NK-92 (cell line): Measurements from ENCODE around the gene NASP.

Source experiments
- DNase-seq: peaks from one replicate; lab custom pipeline; 2025; ENCODE audit not compliant: unreplicated experiment; lab: John Stamatoyannopoulos, UW

Gene NASP

GRCh38 chr1:45583666-45584350 is at the start of gene NASP:
NASP (plus strand) TSS chr1:45584041; CDS start chr1:45584147, 106 bp downstream.
- peak; percentile 60 for DNase-seq

- no peak for DNase-seq
Observed at GRCh38 chr1:45535988-45536766, 47.7 kb upstream of the NASP start.

- DNase-seq: no peak
Observed at GRCh38 chr1:45536886-45537285, 47.0 kb upstream of the NASP start.

GRCh38 chr1:45541193-45541592 is 42.6 kb upstream of the NASP start:
- DNase-seq: no peak

GRCh38 chr1:45542591-45542990 is 41.2 kb upstream of the NASP start:
- DNase-seq: no peak

- DNase-seq: no peak
Observed at GRCh38 chr1:45543581-45544417, 40.0 kb upstream of the NASP start.

GRCh38 chr1:45544530-45544929 is 39.3 kb upstream of the NASP start:
- no peak for DNase-seq

GRCh38 chr1:45545019-45545493 is 38.8 kb upstream of the NASP start:
- DNase-seq: no peak

- no peak for DNase-seq
Observed at GRCh38 chr1:45545553-45546310, 38.1 kb upstream of the NASP start.

- DNase-seq: peak; percentile 23
Observed at GRCh38 chr1:45550401-45551351, 33.2 kb upstream of the NASP start, which contains the start of gene AKR1A1. AKR1A1 (plus strand) TSS chr1:45550826; CDS start chr1:45561795, 10,969 bp downstream.

GRCh38 chr1:45551684-45552083 is 32.2 kb upstream of the NASP start:
- DNase-seq: no peak

- no peak for DNase-seq
Observed at GRCh38 chr1:45552331-45552730, 31.5 kb upstream of the NASP start.

GRCh38 chr1:45554198-45554597 is 29.6 kb upstream of the NASP start:
- no peak for DNase-seq

- no peak for DNase-seq
Observed at GRCh38 chr1:45557422-45557944, 26.4 kb upstream of the NASP start.

GRCh38 chr1:45563843-45564242 is 20.0 kb upstream of the NASP start:
- no peak for DNase-seq

GRCh38 chr1:45566722-45567121 is 17.1 kb upstream of the NASP start:
- DNase-seq: no peak

GRCh38 chr1:45567911-45568310 is 15.9 kb upstream of the NASP start:
- DNase-seq: no peak

GRCh38 chr1:45568421-45568820 is 15.4 kb upstream of the NASP start:
- DNase-seq: no peak

- DNase-seq: no peak
Observed at GRCh38 chr1:45569571-45569961, 14.3 kb upstream of the NASP start.
